Activated naive CD8-positive, alpha-beta T cell treated with anti-CD3 and anti-CD28 coated beads, Interleukin-2, amount 10 ng/mL, durations not matched to agents 7 days and 5 days (primary cell): ENCODE measurements around the gene NDUFV2. TPM values are rescaled to one million over a fixed set of nuclear protein-coding genes. Genes with fewer than 3 reads are reported as not detected.
"Not testable (repeated sequence)": the region's sequence is repeated elsewhere in the genome, so short reads cannot be mapped to it uniquely, and the experiment has no call there.

Experiments used
- ATAC-seq: fragments of 150-1000 bp; cut with Tn5 transposase; one replicate; pipeline ENCODE4 v1.10.0; 2021; ENCODE audit warnings: low read depth, moderate library complexity
- POLR2A ChIA-PET: fragments of 350-600 bp; sonication (Branson Sonifier 250); formaldehyde crosslinking; loops from one replicate; lab custom pipeline; 2021; ENCODE audit warnings: antibody characterized with exemption; lab: Charles Lee
- DNase-seq: peaks from one replicate; pipeline ENCODE4 v3.0.0; 2021
- H3K27ac Mint-ChIP-seq: one replicate; pipeline ENCODE4 v1.8.0; 2022; ENCODE audit warnings: mild to moderate bottlenecking, mixed read lengths
- H3K27me3 Mint-ChIP-seq: one replicate; pipeline ENCODE4 v1.8.0; 2022; ENCODE audit warnings: mild to moderate bottlenecking, moderate library complexity, mixed read lengths
- H3K36me3 Mint-ChIP-seq: one replicate; pipeline ENCODE4 v1.8.0; 2021; ENCODE audit warnings: mild to moderate bottlenecking, mixed read lengths
- H3K4me1 Mint-ChIP-seq: one replicate; pipeline ENCODE4 v1.8.0; 2021; ENCODE audit warnings: mixed read lengths
- H3K4me3 Mint-ChIP-seq: one replicate; pipeline ENCODE4 v1.8.0; 2022; ENCODE audit warnings: mild to moderate bottlenecking, moderate library complexity, mixed read lengths
- H3K9me3 Mint-ChIP-seq: one replicate; pipeline ENCODE4 v1.8.0; 2021; ENCODE audit warnings: mixed read lengths
- total RNA-seq, 2 experiments: library from RNA; stranded (reverse); gene quantifications; one replicate each; pipeline ENCODE4 v1.2.3, GENCODE V29; 2021

Gene NDUFV2
- total RNA-seq, 2 experiments from 2014 or later = 166 to 168 TPM

GRCh38 chr18:9079818-9080528 lies 22.5 kb upstream of the NDUFV2 start:
- Mint-ChIP-seq H3K36me3 (peaks cover 17% of the 10 kb centered on the region), H3K9me3 (no peaks in the 10 kb centered on the region), H3K27me3 (no peaks in the 10 kb centered on the region), H3K4me1 (peaks cover 37% of the 10 kb centered on the region), H3K4me3 (no peak overlapping the region), H3K27ac (peak overlapping the region; percentile 6)
- POLR2A ChIA-PET = interaction anchor here (0.9 to 2.8 kb wide), 3 partner anchors 11 to 58 kb away, joined by 3 to 18 read pairs (median 3); no protein-coding TSS in a partner anchor
- ATAC-seq (no peak), DNase-seq (no peak)

DNA sequence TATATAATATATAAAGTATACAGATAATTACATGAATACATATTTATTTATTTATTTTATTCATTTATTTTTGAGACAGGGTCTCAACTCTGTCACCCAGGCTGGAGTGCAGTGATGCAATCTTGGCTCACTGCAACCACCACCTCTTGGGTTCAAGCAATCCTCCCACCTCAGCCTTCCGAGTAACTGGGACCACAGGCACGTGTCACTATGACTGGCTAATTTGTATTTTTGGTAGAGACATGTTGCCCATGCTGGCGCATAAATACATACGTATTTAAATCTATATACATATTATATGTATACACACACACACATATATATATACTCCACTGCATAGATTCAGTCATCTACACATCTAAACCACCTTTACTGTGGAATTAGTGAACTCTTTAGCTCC lies 20.6 kb upstream of the NDUFV2 start:
- Mint-ChIP-seq H3K9me3 (peaks cover 2% of the 10 kb centered on the region), H3K4me1 (peaks cover 35% of the 10 kb centered on the region), H3K4me3 (no peak overlapping the region), H3K36me3 (peaks cover 19% of the 10 kb centered on the region), H3K27ac (no peak overlapping the region), H3K27me3 (no peaks in the 10 kb centered on the region)
- POLR2A ChIA-PET = interaction anchor here (0.9 to 13.2 kb wide), 7 partner anchors 9 to 55 kb away, joined by 3 to 211 read pairs (median 13); partner anchors contain the start of genes ANKRD12 and NDUFV2
- no peak for ATAC-seq
- no peak for DNase-seq

- POLR2A ChIA-PET = interaction anchor here (0.6 to 13.2 kb wide), 13 partner anchors 8 to 64 kb away, joined by 3 to 211 read pairs (median 6); partner anchors contain the start of genes ANKRD12 and NDUFV2
- H3K4me1 Mint-ChIP-seq = peaks cover 30% of the 10 kb centered on the region
- H3K9me3 Mint-ChIP-seq = peaks cover 2% of the 10 kb centered on the region
- peak overlapping the region; percentile 76 for H3K4me3 Mint-ChIP-seq
- peak overlapping the region; percentile 93 for H3K27ac Mint-ChIP-seq
- ATAC-seq (peak; percentile 84), DNase-seq (no peak)
- peaks cover 18% of the 10 kb centered on the region for H3K36me3 Mint-ChIP-seq
- no peaks in the 10 kb centered on the region for H3K27me3 Mint-ChIP-seq
These were observed 19.6 kb upstream of the NDUFV2 start for GRCh38 chr18:9082711-9083510.

DNA sequence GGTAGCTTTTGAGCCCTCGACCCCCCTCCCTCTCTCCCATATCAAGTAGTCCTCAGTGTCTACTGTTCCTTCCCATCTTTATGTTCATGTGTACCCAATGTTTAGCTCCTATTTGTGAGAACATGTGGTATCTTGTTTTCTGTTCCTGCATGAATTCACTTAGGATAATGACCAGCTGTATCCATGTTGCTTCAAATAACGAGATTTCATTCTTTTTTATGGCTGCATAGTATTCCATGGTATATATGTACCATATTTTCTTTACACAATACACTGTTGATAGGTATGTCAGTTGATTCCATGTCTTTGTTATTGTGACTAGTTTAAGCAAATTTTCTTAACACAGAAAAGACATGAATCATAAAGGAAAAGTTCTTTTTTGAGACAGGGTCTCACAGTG lies 16.5 kb upstream of the NDUFV2 start:
- no peak overlapping the region for H3K4me3 Mint-ChIP-seq
- POLR2A ChIA-PET = interaction anchor here (2.4 to 13.2 kb wide), 2 partner anchors 16 to 50 kb away, joined by 11 to 211 read pairs; partner anchors contain the start of genes ANKRD12 and NDUFV2

GRCh38 chr18:9086624-9087023 lies 15.9 kb upstream of the NDUFV2 start:
- H3K9me3 Mint-ChIP-seq = peaks cover 2% of the 10 kb centered on the region
- POLR2A ChIA-PET = interaction anchor here (1.9 to 13.2 kb wide), 2 partner anchors 15 to 50 kb away, joined by 5 to 211 read pairs; partner anchors contain the start of genes ANKRD12 and NDUFV2
- H3K27ac Mint-ChIP-seq = no peak overlapping the region
- no peak for DNase-seq
- no peak for ATAC-seq
- H3K4me1 Mint-ChIP-seq = peaks cover 51% of the 10 kb centered on the region
- H3K36me3 Mint-ChIP-seq = peaks cover 27% of the 10 kb centered on the region
- no peaks in the 10 kb centered on the region for H3K27me3 Mint-ChIP-seq
- H3K4me3 Mint-ChIP-seq = no peak overlapping the region

More for the DNA sequence above, 16.5 kb upstream of the NDUFV2 start:
- Mint-ChIP-seq H3K36me3 (peaks cover 27% of the 10 kb centered on the region), H3K27me3 (no peaks in the 10 kb centered on the region), H3K27ac (no peak overlapping the region), H3K4me1 (peaks cover 49% of the 10 kb centered on the region), H3K9me3 (peaks cover 2% of the 10 kb centered on the region)
- DNase-seq (no peak), ATAC-seq (no peak)

- no peaks in the 10 kb centered on the region for H3K27me3 Mint-ChIP-seq
- no peak for DNase-seq
- no peak for ATAC-seq
- peaks cover 27% of the 10 kb centered on the region for H3K36me3 Mint-ChIP-seq
- peak overlapping the region; percentile 54 for H3K27ac Mint-ChIP-seq
- H3K4me1 Mint-ChIP-seq = peaks cover 56% of the 10 kb centered on the region
- H3K9me3 Mint-ChIP-seq = peaks cover 2% of the 10 kb centered on the region
- POLR2A ChIA-PET = interaction anchor here (1.9 to 13.2 kb wide), 2 partner anchors 15 to 50 kb away, joined by 5 to 211 read pairs; partner anchors contain the start of genes ANKRD12 and NDUFV2
- H3K4me3 Mint-ChIP-seq = no peak overlapping the region
These were observed 15.4 kb upstream of the NDUFV2 start for GRCh38 chr18:9087144-9087543.

DNA sequence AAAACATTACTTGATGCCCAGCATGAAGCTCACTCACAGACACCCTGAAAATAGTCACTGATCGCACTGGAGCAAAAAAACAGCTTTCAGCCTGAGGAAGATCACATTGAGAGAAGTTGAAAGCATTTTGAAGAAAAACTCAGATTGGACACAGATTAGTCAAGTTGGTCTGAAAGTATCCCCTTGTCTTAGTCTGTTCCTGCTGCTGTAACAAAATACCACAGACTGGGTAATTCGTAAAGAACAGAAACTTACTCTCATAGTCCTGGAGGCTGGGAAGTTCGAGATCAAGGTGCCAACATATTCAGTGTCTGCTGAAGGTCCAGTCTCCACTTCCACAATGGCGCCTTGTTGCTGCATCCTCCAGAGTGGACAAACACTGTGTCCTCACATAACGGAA lies 14.2 kb upstream of the NDUFV2 start:
- H3K4me3 Mint-ChIP-seq = peak overlapping the region; percentile 67
- peak overlapping the region; percentile 87 for H3K27ac Mint-ChIP-seq
- H3K27me3 Mint-ChIP-seq = no peaks in the 10 kb centered on the region
- DNase-seq = no peak
- H3K9me3 Mint-ChIP-seq = peaks cover 2% of the 10 kb centered on the region
- no peak for ATAC-seq
- H3K4me1 Mint-ChIP-seq = peaks cover 53% of the 10 kb centered on the region
- POLR2A ChIA-PET = interaction anchor here (1.9 to 13.2 kb wide), 2 partner anchors 13 to 48 kb away, joined by 5 to 211 read pairs; partner anchors contain the start of genes ANKRD12 and NDUFV2
- H3K36me3 Mint-ChIP-seq = peaks cover 27% of the 10 kb centered on the region

DNA sequence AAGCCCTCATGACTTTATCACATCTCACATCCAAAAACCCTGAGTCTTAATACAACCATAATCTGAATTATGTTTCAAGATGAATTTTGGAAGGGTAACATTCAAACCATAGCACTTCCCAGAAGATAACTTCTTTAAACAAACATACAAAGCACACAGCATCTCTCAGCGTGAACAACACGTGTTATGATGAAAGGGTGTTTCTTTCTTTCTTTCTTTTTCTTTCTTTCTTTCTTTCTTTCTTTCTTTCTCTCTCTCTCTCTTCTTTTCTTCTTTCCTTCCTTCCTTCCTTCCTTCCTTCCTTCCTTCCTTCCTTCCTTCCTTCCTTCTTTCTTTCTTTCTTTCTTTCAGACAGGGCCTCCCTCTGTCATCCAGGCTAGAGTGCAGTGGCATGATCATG lies 13.8 kb upstream of the NDUFV2 start:
- H3K4me3 Mint-ChIP-seq = peak overlapping the region; percentile 67
- peak overlapping the region; percentile 87 for H3K27ac Mint-ChIP-seq
- POLR2A ChIA-PET = interaction anchor here (0.6 to 13.2 kb wide), 3 partner anchors 13 to 48 kb away, joined by 3 to 211 read pairs (median 5); partner anchors contain the start of genes ANKRD12 and NDUFV2

DNA sequence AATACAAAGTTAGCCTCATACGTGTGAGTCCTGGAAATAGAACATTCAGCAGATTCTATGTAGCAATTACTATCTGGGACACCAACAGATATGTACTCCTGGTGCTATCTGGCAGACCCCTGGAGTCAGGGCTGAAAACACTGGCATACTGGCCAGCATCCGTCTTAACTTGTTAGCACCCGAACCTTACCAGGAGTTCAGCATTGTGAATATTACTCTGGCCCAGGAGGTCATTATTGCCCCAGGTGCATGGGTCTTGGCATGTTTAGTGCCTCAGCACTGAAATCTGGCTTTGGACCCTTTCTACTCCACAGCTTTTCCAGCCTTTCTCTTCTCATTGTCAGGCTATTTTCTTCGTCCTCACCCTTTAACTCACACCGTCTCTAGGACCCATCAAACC lies 11.9 kb upstream of the NDUFV2 start:
- no peak for ATAC-seq
- peaks cover 33% of the 10 kb centered on the region for H3K36me3 Mint-ChIP-seq
- POLR2A ChIA-PET = interaction anchor here (0.6 to 13.2 kb wide), 7 partner anchors 8 to 51 kb away, joined by 3 to 211 read pairs (median 15); partner anchors contain the start of genes ANKRD12 and NDUFV2

More for the DNA sequence above, 13.8 kb upstream of the NDUFV2 start:
- ATAC-seq, H3K9me3 Mint-ChIP-seq, H3K27me3 Mint-ChIP-seq, DNase-seq: not testable (repeated sequence)
- peaks cover 28% of the 10 kb centered on the region for H3K36me3 Mint-ChIP-seq
- H3K4me1 Mint-ChIP-seq = peaks cover 50% of the 10 kb centered on the region

GRCh38 chr18:9091066-9091476 lies 11.4 kb upstream of the NDUFV2 start:
- H3K9me3 Mint-ChIP-seq = peaks cover under 1% of the 10 kb centered on the region
- no peaks in the 10 kb centered on the region for H3K27me3 Mint-ChIP-seq
- H3K4me3 Mint-ChIP-seq = peak overlapping the region; percentile 91
- H3K36me3 Mint-ChIP-seq = peaks cover 29% of the 10 kb centered on the region
- DNase-seq (no peak), ATAC-seq (peak; percentile 84)
- H3K27ac Mint-ChIP-seq = peak overlapping the region; percentile 97
- H3K4me1 Mint-ChIP-seq = peaks cover 66% of the 10 kb centered on the region
- POLR2A ChIA-PET = interaction anchor here (0.6 to 13.2 kb wide), 7 partner anchors 9 to 53 kb away, joined by 3 to 211 read pairs (median 15); partner anchors contain the start of genes ANKRD12 and NDUFV2

More for the DNA sequence above, 11.9 kb upstream of the NDUFV2 start:
- peaks cover 62% of the 10 kb centered on the region for H3K4me1 Mint-ChIP-seq
- peaks cover 2% of the 10 kb centered on the region for H3K9me3 Mint-ChIP-seq
- no peaks in the 10 kb centered on the region for H3K27me3 Mint-ChIP-seq
- peak overlapping the region; percentile 91 for H3K4me3 Mint-ChIP-seq
- peak overlapping the region; percentile 97 for H3K27ac Mint-ChIP-seq
- DNase-seq = no peak

DNA sequence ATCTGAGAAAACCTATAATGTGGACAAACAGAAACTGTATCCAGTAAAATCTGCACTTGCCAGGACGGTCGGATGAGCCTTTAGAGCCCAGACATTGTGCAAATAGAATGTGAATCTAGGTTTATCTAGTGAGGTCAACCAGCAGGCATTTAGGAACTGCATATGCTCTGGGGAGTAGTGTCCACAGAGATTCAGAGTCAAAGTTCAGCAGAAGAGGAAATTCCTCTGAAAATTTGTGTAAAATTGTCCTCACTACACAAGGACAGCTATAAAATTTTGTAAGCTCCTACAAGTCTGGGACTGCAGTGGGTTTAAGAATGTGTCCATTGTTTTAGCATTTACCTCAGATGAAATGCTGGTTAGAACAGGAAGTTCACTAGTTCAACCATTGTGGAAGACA lies 9.8 kb upstream of the NDUFV2 start:
- Mint-ChIP-seq H3K4me3 (peak overlapping the region; percentile 15), H3K9me3 (no peaks in the 10 kb centered on the region), H3K27ac (peak overlapping the region; percentile 8), H3K36me3 (peaks cover 19% of the 10 kb centered on the region), H3K4me1 (peaks cover 65% of the 10 kb centered on the region), H3K27me3 (no peaks in the 10 kb centered on the region)
- DNase-seq (no peak), ATAC-seq (no peak)
- POLR2A ChIA-PET = interaction anchor here (1.1 to 13.2 kb wide), 3 partner anchors 9 to 44 kb away, joined by 3 to 211 read pairs (median 6); partner anchors contain the start of genes ANKRD12 and NDUFV2

- peak overlapping the region; percentile 6 for H3K27ac Mint-ChIP-seq
- H3K4me1 Mint-ChIP-seq = peaks cover 62% of the 10 kb centered on the region
- H3K4me3 Mint-ChIP-seq, H3K9me3 Mint-ChIP-seq, ATAC-seq, H3K27me3 Mint-ChIP-seq, DNase-seq: not testable (repeated sequence)
- H3K36me3 Mint-ChIP-seq = peaks cover 17% of the 10 kb centered on the region
- POLR2A ChIA-PET = interaction anchor here (0.9 to 13.2 kb wide), 4 partner anchors 9 to 44 kb away, joined by 4 to 211 read pairs (median 5); partner anchors contain the start of genes ANKRD12 and NDUFV2
These were observed 9.4 kb upstream of the NDUFV2 start for GRCh38 chr18:9093109-9093508.
